Heart right ventricle (tissue), 16 donors: ENCODE results near the gene PRKAG2. TPM values are rescaled to one million over a fixed set of nuclear protein-coding genes. Genes with fewer than 3 reads are reported as not detected.

ENCODE experiments used
- ATAC-seq, 8 donors: fragments of 200-7000 bp; cut with Tn5 transposase; one replicate each; pipeline ENCODE4 v1.9.1; 2020; ENCODE audit warnings: mild to moderate bottlenecking in 8 of 8, moderate library complexity in 8 of 8, moderate number of reproducible peaks in 1 of 8
- DNase-seq, 2 donors: peaks; one replicate each; pipeline ENCODE4 v3.0.0-alpha.2; 2020
- H3K27ac ChIP-seq, 10 donors: fragments of 200-600 bp; sonication (generic) in 2 of 10; one replicate each; pipeline versions ENCODE4 v1.5.0 to v1.8.0; 2020 to 2022; ENCODE audit warnings: mild to moderate bottlenecking in 3 of 10
- H3K27me3 ChIP-seq, 7 donors: fragments of 200-600 bp; one replicate each; pipeline ENCODE4 v1.8.0; 2021 to 2022; ENCODE audit warnings: mild to moderate bottlenecking in 2 of 7
- H3K36me3 ChIP-seq, 9 donors: fragments of 200-600 bp; sonication (generic) in 1 of 9; one replicate each; pipeline versions ENCODE4 v1.5.0 to v1.8.0; 2020 to 2022; ENCODE audit warnings: mild to moderate bottlenecking in 2 of 9
- H3K4me1 ChIP-seq, 9 donors: fragments of 200-600 bp; sonication (generic) in 1 of 9; one replicate each; pipeline versions ENCODE4 v1.5.0 to v1.8.0; 2020 to 2022; ENCODE audit warnings: mild to moderate bottlenecking in 4 of 9
- H3K4me3 ChIP-seq, 10 donors: fragments of 200-600 bp; sonication (generic) in 2 of 10; one replicate each; pipeline versions ENCODE4 v1.5.0 to v1.8.0; 2020 to 2022; ENCODE audit warnings: mild to moderate bottlenecking in 7 of 10, moderate library complexity in 2 of 10
- H3K9me3 ChIP-seq, 11 donors: fragments of 200-600 bp in 10 of 11; sonication (generic) in 2 of 11; one replicate each; pipeline versions ENCODE4 v1.5.0 to v1.8.0; 2013 to 2022; ENCODE audit warnings: mild to moderate bottlenecking in 2 of 11, control low read depth in 1 of 11, moderate library complexity in 1 of 11
- CTCF ChIP-seq, 9 donors: fragments of 200-600 bp; sonication (generic) in 2 of 9; IDR thresholded peaks; one replicate each; pipeline versions ENCODE4 v1.5.0 to v1.8.0; 2021 to 2022; ENCODE audit warnings: antibody characterized with exemption in 9 of 9, mild to moderate bottlenecking in 5 of 9, moderate library complexity in 1 of 9
- WGBS, 2 donors: extraction: QIAGEN DNeasy Blood & Tissue Kit; methylation state at CpG; one replicate each; pipeline ENCODE4 v1.1.7; 2013; ENCODE audit warnings: inconsistent platforms in 1 of 2; 5-methylcytosine and 5-hydroxymethylcytosine counted together
- intact Hi-C, 10 donors: fragments of 100-400 bp; cut with DNase I; formaldehyde crosslinking; loops; one replicate each; pipeline versions ENCODE4 v1.11.1 to v1.14.2; 2022
- polyA plus RNA-seq, 2 donors: library from polyadenylated mRNA; stranded (reverse); fragments of 200-250 nt; gene quantifications; one replicate each; pipeline ENCODE4 v1.2.3, GENCODE V29; 2013
- total RNA-seq, 10 donors: library from RNA; stranded (reverse); fragmentation: NEBNext Ultra II Directional in 3 of 10; extraction: Animal tissue kit (Norgen Biotek cat#: 25700) in 3 of 10; gene quantifications; one replicate each; pipeline versions ENCODE4 v1.2.1 to v1.2.4, GENCODE V29; 2021 to 2023
- donor health status: Arrhythmogenic right ventricular cardiomyopathy.
- donor health status: ischemic (EF 13 %, LVEDD 7.1; RV severe dilation, severe dysfunction).
- donor health status: healthy with polysubstance abuse.
- donor health status: DM: no; HTN: yes; CAD: no.
- donor health status: DM: no; HTN: no; CAD: no.
- donor health status: ischemic (EF 25% LVEDD 6.9; RV normal size, moderate dysfunction).
- donor health status: ischemic (EF 25% LVEDD 5.7; RV mildly dilated, moderate dysfunction).
- donor health status: healthy.
- donor health status: DM: yes; HTN: yes; CAD: no.
- donor health status: Ischemic cardiomyopathy.
- donor health status: ischemic (EF 35%, LVEDD 5.7; RV mildly dilated, moderate dysfunction).
- donor health status: nonischemic (EF 11% LVEDD 7.7; RV severe dilation, severe dysfunction).
- donor health status: DM: yes; HTN: yes; CAD: no.
- donor health status: PGD.
- donor health status: ischemic (EF 29% LVEDD 5.4; RV normal size, mild dysfunction).
- donor health status: nonischemic (EF 23%, LVEDD 6.1; RV moderate dilation, normal function).

The PRKAG2 gene
- total and polyA plus RNA-seq, 12 donors: 52.4 to 156 (median 114) TPM

- ATAC-seq (no peak), DNase-seq (no peak)
- Histone ChIP-seq H3K9me3 (no peaks in the 10 kb centered on the region), H3K27me3 (no peaks in the 10 kb centered on the region), H3K36me3 (no peaks in the 10 kb centered on the region), H3K4me1 (peaks cover 0 to 65% (median 10%) of the 10 kb centered on the region in 9 donors), H3K27ac (no peak overlapping the region), H3K4me3 (no peak overlapping the region)
- intact Hi-C loops: no loop called here
- no peak for TF ChIP-seq CTCF (IDR thresholded peaks at IDR 0.05)
- 94% methylated on average over 20 of the region's 20 CpGs for WGBS, 2 donors
Measured at GRCh38 chr7:151795168-151795811, 81.6 kb downstream of the PRKAG2 start.

GRCh38 chr7:151794508-151795167 lies 82.3 kb downstream of the PRKAG2 start:
- no peaks in the 10 kb centered on the region for H3K9me3 ChIP-seq
- no peaks in the 10 kb centered on the region for H3K36me3 ChIP-seq
- no peak for TF ChIP-seq CTCF (IDR thresholded peaks at IDR 0.05)
- WGBS, 2 donors: 89 to 92% methylated on average over 16 of the region's 16 CpGs
- H3K4me3 ChIP-seq: no peak overlapping the region
- peak overlapping the region in 1 of 10 donors; percentile 76 for H3K27ac ChIP-seq
- DNase-seq (no peak), ATAC-seq (no peak)
- H3K27me3 ChIP-seq: no peaks in the 10 kb centered on the region
- peaks cover 0 to 65% (median 10%) of the 10 kb centered on the region in 9 donors for H3K4me1 ChIP-seq
- intact Hi-C loops: no loop called here

GRCh38 chr7:151793991-151794507 lies 82.9 kb downstream of the PRKAG2 start:
- no peak for DNase-seq
- intact Hi-C loops: no loop called here
- no peak overlapping the region for H3K4me3 ChIP-seq
- H3K9me3 ChIP-seq: no peaks in the 10 kb centered on the region
- peak in 3 of 8 donors; percentile 23 to 32 (median 23) for ATAC-seq
- peak overlapping the region in 4 of 10 donors; percentile 9 to 76 (median 48) for H3K27ac ChIP-seq
- H3K36me3 ChIP-seq: no peaks in the 10 kb centered on the region
- WGBS, 2 donors: 79 to 82% methylated on average over 18 of the region's 18 CpGs
- no peaks in the 10 kb centered on the region for H3K27me3 ChIP-seq
- peaks cover 0 to 65% (median 10%) of the 10 kb centered on the region in 9 donors for H3K4me1 ChIP-seq
- no peak for TF ChIP-seq CTCF (IDR thresholded peaks at IDR 0.05)

GRCh38 chr7:151793531-151793951 lies 83.4 kb downstream of the PRKAG2 start:
- DNase-seq (peak in 1 of 2 donors; percentile 57), ATAC-seq (peak; percentile 8 to 64 (median 33))
- WGBS, 2 donors: 87 to 89% methylated on average over 14 of the region's 14 CpGs
- no peak for TF ChIP-seq CTCF (IDR thresholded peaks at IDR 0.05)
- Histone ChIP-seq H3K36me3 (no peaks in the 10 kb centered on the region), H3K27ac (peak overlapping the region in 4 of 10 donors; percentile 9 to 76 (median 48)), H3K4me1 (peaks cover 0 to 65% (median 10%) of the 10 kb centered on the region in 9 donors), H3K27me3 (no peaks in the 10 kb centered on the region), H3K4me3 (no peak overlapping the region), H3K9me3 (no peaks in the 10 kb centered on the region)
- intact Hi-C loops: no loop called here
